H1 (cell line): ENCODE data around the gene SLC7A8. TPM values are rescaled to one million over a fixed set of nuclear protein-coding genes. Genes with fewer than 3 reads are reported as not detected.

ENCODE experiments used
- CTCF ChIA-PET: fragments of 300-600 bp; sonication (Branson Sonifier 250); formaldehyde crosslinking; loops from one replicate; lab custom pipeline; 2021; ENCODE audit not compliant: partially characterized antibody; lab: Charles Lee
- POLR2A ChIA-PET: fragments of 300-600 bp; sonication (Branson Sonifier 250); formaldehyde crosslinking; loops from one replicate; lab custom pipeline; 2021; ENCODE audit warnings: inconsistent platforms; ENCODE audit not compliant: partially characterized antibody; lab: Charles Lee
- DNase-seq, 2 experiments: peaks; one replicate each; pipeline versions ENCODE4 v3.0.0 to v3.0.0-alpha.2; 2010 to 2022; ENCODE audit warnings: low spot score in 2 of 2, low read depth in 1 of 2, mixed read lengths in 1 of 2
- FAIRE-seq: peaks from 2 replicates; lab custom pipeline; 2011; peaks lifted over from hg19 to GRCh38; lab: Jason Lieb, UNC
- H2AFZ ChIP-seq: 2 replicates; pipeline ENCODE4 v1.8.1; 2012; ENCODE audit warnings: low read length, inconsistent platforms
- H2AK5ac ChIP-seq: 2 replicates; pipeline ENCODE4 v1.6.1; 2013; ENCODE audit warnings: low read depth, low read length
- H2BK120ac ChIP-seq: replicated peaks from 2 replicates; pipeline ENCODE3; 2013; ENCODE audit warnings: low read depth, low read length, inconsistent platforms
- H2BK12ac ChIP-seq: 2 replicates; pipeline ENCODE4 v1.6.1; 2013; ENCODE audit warnings: low read depth, low read length
- H2BK15ac ChIP-seq: 2 replicates; pipeline ENCODE4 v1.6.1; 2013; ENCODE audit warnings: low read length
- H2BK20ac ChIP-seq: 2 replicates; pipeline ENCODE4 v1.6.1; 2013; ENCODE audit warnings: low read length
- H2BK5ac ChIP-seq: 2 replicates; pipeline ENCODE4 v1.6.1; 2013; ENCODE audit warnings: low read depth, low read length
- H3K14ac ChIP-seq: 2 replicates; pipeline ENCODE4 v1.6.1; 2013; ENCODE audit warnings: inconsistent platforms; ENCODE audit not compliant: insufficient read length
- H3K18ac ChIP-seq: 2 replicates; pipeline ENCODE4 v1.6.1; 2013; ENCODE audit warnings: low read length; ENCODE audit errors: extremely low read depth
- H3K23ac ChIP-seq: 2 replicates; pipeline ENCODE4 v1.6.1; 2013; ENCODE audit warnings: inconsistent platforms; ENCODE audit not compliant: insufficient read length
- H3K23me2 ChIP-seq: 2 replicates; pipeline ENCODE4 v1.6.1; 2013; ENCODE audit warnings: low read depth, low read length
- H3K27ac ChIP-seq: 2 replicates; pipeline ENCODE4 v1.6.1; 2011; ENCODE audit warnings: low read depth, low read length, inconsistent platforms
- H3K27me3 ChIP-seq, 4 experiments: replicated peaks in 1 of 4; 1 replicate in 1 of 4; 2 replicates in 3 of 4; pipeline versions ENCODE4 v1.6.1 to v1.8.1; 2011 to 2013; ENCODE audit warnings: low read length in 3 of 4, mild to moderate bottlenecking in 3 of 4, inconsistent platforms in 2 of 4, mixed read lengths in 2 of 4, moderate library complexity in 1 of 4; ENCODE audit not compliant: control insufficient read depth in 3 of 4, insufficient read depth in 3 of 4; ENCODE audit errors: extremely low read depth in 1 of 4
- H3K36me3 ChIP-seq, 4 experiments: 2 replicates each; pipeline versions ENCODE4 v1.6.1 to v1.8.1; 2011 to 2013; ENCODE audit warnings: mild to moderate bottlenecking in 4 of 4, low read length in 3 of 4, moderate library complexity in 2 of 4, control low read depth in 1 of 4, inconsistent platforms in 1 of 4; ENCODE audit not compliant: insufficient read depth in 4 of 4, control insufficient read depth in 2 of 4
- H3K4ac ChIP-seq: replicated peaks from 2 replicates; pipeline ENCODE3; 2013; ENCODE audit warnings: low read length, low read depth, mixed read lengths, inconsistent platforms; ENCODE audit not compliant: insufficient read length
- H3K4me1 ChIP-seq, 4 experiments: replicated peaks in 1 of 4; 1 replicate in 1 of 4; 2 replicates in 3 of 4; pipeline versions ENCODE4 v1.6.1 to v1.8.1; 2011 to 2013; ENCODE audit warnings: low read length in 3 of 4, inconsistent platforms in 2 of 4, mixed read lengths in 1 of 4; ENCODE audit not compliant: insufficient read depth in 4 of 4, control insufficient read depth in 3 of 4
- H3K4me2 ChIP-seq, 2 experiments: 2 replicates each; pipeline versions ENCODE4 v1.6.1 to v1.8.1; 2011 to 2013; ENCODE audit warnings: low read depth in 2 of 2, low read length in 2 of 2, control low read depth in 1 of 2, inconsistent platforms in 1 of 2, mild to moderate bottlenecking in 1 of 2; ENCODE audit not compliant: insufficient read depth in 1 of 2
- H3K4me3 ChIP-seq, 4 experiments: fragments of 200-600, 300-600 bp in 1 of 4; sonication (generic), shearing (Covaris generic), sonication (Bioruptor Twin) in 1 of 4; 2 replicates each; pipeline versions ENCODE4 v1.5.1 to v1.8.1; 2011 to 2016; ENCODE audit warnings: low read length in 4 of 4, low read depth in 3 of 4, control low read depth in 2 of 4, inconsistent platforms in 2 of 4, mild to moderate bottlenecking in 2 of 4, mixed read lengths in 1 of 4, moderate library complexity in 1 of 4; ENCODE audit not compliant: insufficient read depth in 2 of 4; ENCODE audit errors: extremely low read depth in 1 of 4
- H3K56ac ChIP-seq: replicated peaks from 2 replicates; pipeline ENCODE3; 2013; ENCODE audit warnings: low read depth, mild to moderate bottlenecking, mixed read lengths, low read length, inconsistent platforms; ENCODE audit not compliant: insufficient read length
- H3K79me1 ChIP-seq: 2 replicates; pipeline ENCODE4 v1.6.1; 2013; ENCODE audit warnings: low read depth, low read length, control low read depth
- H3K79me2 ChIP-seq, 2 experiments: 2 replicates each; pipeline versions ENCODE4 v1.6.1 to v1.8.1; 2012 to 2013; ENCODE audit warnings: low read length in 2 of 2, mild to moderate bottlenecking in 2 of 2, inconsistent platforms in 1 of 2; ENCODE audit not compliant: insufficient read depth in 2 of 2, control insufficient read depth in 1 of 2
- H3K9ac ChIP-seq, 4 experiments: replicated peaks in 1 of 4; 1 replicate in 1 of 4; 2 replicates in 3 of 4; pipeline versions ENCODE4 v1.6.1 to v1.8.1; 2011 to 2013; ENCODE audit warnings: low read depth in 3 of 4, low read length in 3 of 4, control low read depth in 2 of 4, mild to moderate bottlenecking in 2 of 4, moderate library complexity in 2 of 4, inconsistent platforms in 1 of 4; ENCODE audit errors: extremely low read depth in 1 of 4
- H3K9me3 ChIP-seq, 2 experiments: 2 replicates each; pipeline versions ENCODE4 v1.6.1 to v1.8.1; 2012 to 2013; ENCODE audit warnings: mild to moderate bottlenecking in 2 of 2, moderate library complexity in 2 of 2, control low read depth in 1 of 2, inconsistent platforms in 1 of 2, low read depth in 1 of 2, low read length in 1 of 2, mixed read lengths in 1 of 2; ENCODE audit not compliant: insufficient read depth in 2 of 2
- H4K20me1 ChIP-seq, 2 experiments: replicated peaks in 1 of 2; 2 replicates each; pipeline versions ENCODE3 to v1.8.1; 2011 to 2013; ENCODE audit warnings: inconsistent platforms in 2 of 2, low read length in 2 of 2, mild to moderate bottlenecking in 1 of 2; ENCODE audit not compliant: insufficient read depth in 2 of 2, control insufficient read depth in 1 of 2
- H4K5ac ChIP-seq: 2 replicates; pipeline ENCODE4 v1.6.1; 2013; ENCODE audit warnings: low read length, low read depth, mixed read lengths, inconsistent platforms; ENCODE audit not compliant: insufficient read length
- H4K8ac ChIP-seq: 2 replicates; pipeline ENCODE4 v1.8.0; 2013; ENCODE audit warnings: mild to moderate bottlenecking, moderate library complexity, low read length, inconsistent platforms; ENCODE audit not compliant: insufficient read depth; ENCODE audit errors: extremely low read depth
- H4K91ac ChIP-seq: replicated peaks from 2 replicates; pipeline ENCODE3; 2013; ENCODE audit warnings: low read length, mixed read lengths, inconsistent platforms; ENCODE audit not compliant: insufficient read length
- BACH1 ChIP-seq: IDR thresholded peaks from 2 replicates; pipeline ENCODE4 v1.6.1; 2012; ENCODE audit warnings: low read length, improper control_type of control experiment
- EP300 ChIP-seq, 2 experiments: IDR thresholded peaks; 1 replicate in 1 of 2; 2 replicates in 1 of 2; pipeline ENCODE4 v1.6.1; 2011 to 2012; ENCODE audit warnings: low read depth in 2 of 2, low read length in 2 of 2, mild to moderate bottlenecking in 2 of 2, borderline replicate concordance in 1 of 2, inconsistent platforms in 1 of 2, moderate library complexity in 1 of 2
- GABPA ChIP-seq: IDR thresholded peaks from 2 replicates; pipeline ENCODE4 v1.6.1; 2011; ENCODE audit warnings: mild to moderate bottlenecking, low read length, moderate library complexity, borderline replicate concordance; ENCODE audit not compliant: insufficient read depth
- KDM5A ChIP-seq: fragments of 200-600 bp; IDR thresholded peaks from 2 replicates; pipeline ENCODE4 v1.7.1; 2012; ENCODE audit warnings: mild to moderate bottlenecking, low read length, inconsistent platforms, mixed read lengths
- NRF1 ChIP-seq: IDR thresholded peaks from 2 replicates; pipeline ENCODE4 v1.6.1; 2011; ENCODE audit warnings: mild to moderate bottlenecking, low read depth, low read length, improper control_type of control experiment
- SAP30 ChIP-seq: fragments of 300-600 bp; sonication (generic); IDR thresholded peaks from 2 replicates; pipeline ENCODE4 v1.7.1; 2012; ENCODE audit warnings: low read length, moderate library complexity, mild to moderate bottlenecking, inconsistent platforms; ENCODE audit not compliant: insufficient read depth, insufficient replicate concordance
- SP4 ChIP-seq: IDR thresholded peaks from 2 replicates; pipeline ENCODE4 v1.6.1; 2012; ENCODE audit warnings: low read length, inconsistent platforms
- SUZ12 ChIP-seq: fragments of 200-600 bp; sonication (generic); IDR thresholded peaks from 2 replicates; pipeline ENCODE4 v1.6.1; 2012; ENCODE audit warnings: mild to moderate bottlenecking, inconsistent platforms, low read length, moderate library complexity, mixed read lengths
- TAF1 ChIP-seq: IDR thresholded peaks from 2 replicates; pipeline ENCODE4 v1.6.1; 2011; ENCODE audit warnings: mild to moderate bottlenecking, low read depth, low read length
- WGBS, 2 experiments: shearing (Covaris generic) in 1 of 2; methylation state at CpG; one replicate each; pipeline versions ENCODE4 v1.1.6 to v1.1.7; 2013 to 2015; ENCODE audit warnings: low lambda C conversion rate in 2 of 2, mixed read lengths in 2 of 2, inconsistent platforms in 1 of 2, low coverage in 1 of 2, missing lambda C conversion rate in 1 of 2; ENCODE audit not compliant: insufficient replicate concordance in 2 of 2, insufficient coverage in 1 of 2, insufficient read length in 1 of 2; ENCODE audit errors: extremely low coverage in 1 of 2, missing lambda C conversion rate in 1 of 2; 5-methylcytosine and 5-hydroxymethylcytosine counted together
- polyA plus RNA-seq, 7 experiments: library from polyadenylated mRNA; depleted of rRNA in 3 of 7; stranded (reverse) in 5 of 7; unstranded in 2 of 7; fragments of >200 nt in 5 of 7; fragments of 200-250 nt in 2 of 7; gene quantifications; 1 replicate in 5 of 7; 2 replicates in 1 of 7; 4 replicates in 1 of 7; pipeline versions ENCODE4 v1.2.1 to v1.2.3, GENCODE V29; 2011 to 2013; ENCODE audit warnings: missing spikeins in 2 of 7, mixed read lengths in 2 of 7
- total RNA-seq: library from RNA; stranded (reverse); fragmentation: NEBNext Ultra II Directional; extraction: Animal tissue kit (Norgen Biotek cat#: 25700); gene quantifications from 2 replicates; pipeline ENCODE4 v1.2.1, GENCODE V29; 2021
- TF ChIP-seq, protein P1 (sequence below), 3 experiments: IDR thresholded peaks; 1 replicate in 2 of 3; 2 replicates in 1 of 3; pipeline versions ENCODE4 v1.5.1 to v1.6.1; 2011; ENCODE audit warnings: low read length in 3 of 3, mild to moderate bottlenecking in 3 of 3, inconsistent platforms in 2 of 3, low read depth in 1 of 3, moderate library complexity in 1 of 3; ENCODE audit not compliant: insufficient read depth in 1 of 3; ENCODE audit errors: control extremely low read depth in 1 of 3

The SLC7A8 gene
- total and polyA plus RNA-seq, 2 of the 8 experiments (the other 6 are each of a cell fraction or from before 2014, with no cell fraction given), result 182 to 204 TPM

- Histone ChIP-seq H3K27me3 (no peaks in the 10 kb centered on the region), H3K23ac (no peak overlapping the region), H2BK5ac (no peak overlapping the region), H2BK20ac (no peak overlapping the region), H3K4me2 (no peak overlapping the region), H2BK15ac (no peak overlapping the region), H3K9me3 (no peaks in the 10 kb centered on the region; a peak in 1 of 4 replicates), H2AFZ (no peak overlapping the region), H3K79me1 (no peaks in the 10 kb centered on the region), H4K91ac (no peak overlapping the region), H3K23me2 (no peaks in the 10 kb centered on the region; the same call in 1 of the 2 replicates), H3K4me3 (no peak overlapping the region), H4K20me1 (peaks cover 1 to 12% of the 10 kb centered on the region in 2 experiments), H3K4me1 (no peaks in the 10 kb centered on the region), H3K4ac (no peak overlapping the region), H4K8ac (no peak overlapping the region), H4K5ac (no peak overlapping the region), H3K18ac (no peak overlapping the region), H3K79me2 (peaks cover 4 to 10% of the 10 kb centered on the region in 2 experiments; a peak in 1 of 4 replicates), H3K27ac (no peak overlapping the region), H3K56ac (no peak overlapping the region), H3K14ac (no peak overlapping the region), H2BK12ac (no peak overlapping the region), H2BK120ac (no peak overlapping the region), H3K36me3 (peaks cover 34 to 84% (median 67%) of the 10 kb centered on the region in 4 experiments), H2AK5ac (no peak overlapping the region), H3K9ac (no peak overlapping the region; a peak in 1 of 7 replicates)
- ChIA-PET POLR2A (interaction anchor here (0.8 to 4.6 kb wide), 7 partner anchors 11 to 72 kb away, joined by 3 to 24 read pairs (median 4); partner anchors contain the start of genes ACIN1 and C14orf119), CTCF (interaction anchor here (1.0 to 4.7 kb wide), 10 partner anchors 8 to 214 kb away, joined by 3 to 56 read pairs (median 10); partner anchors contain the start of gene RNF212B)
- FAIRE-seq (no peak), DNase-seq (no peak)
- WGBS, 2 experiments, result 87% methylated on average over 2 of the region's 2 CpGs; no CpG with 5 or more reads in 1 of the 2 experiments
- TF ChIP-seq NRF1 (no peak), TAF1 (no peak), GABPA (no peak), KDM5A (no peak), EP300 (IDR thresholded peaks at IDR 0.05; ENCODE audit: borderline replicate concordance in 1 of 2, low read depth in 2 of 2, low read length in 2 of 2) (no peak), SP4 (no peak), BACH1 (no peak), SUZ12 (no peak), SAP30 (no peak)
- TF ChIP-seq, protein P1, sequence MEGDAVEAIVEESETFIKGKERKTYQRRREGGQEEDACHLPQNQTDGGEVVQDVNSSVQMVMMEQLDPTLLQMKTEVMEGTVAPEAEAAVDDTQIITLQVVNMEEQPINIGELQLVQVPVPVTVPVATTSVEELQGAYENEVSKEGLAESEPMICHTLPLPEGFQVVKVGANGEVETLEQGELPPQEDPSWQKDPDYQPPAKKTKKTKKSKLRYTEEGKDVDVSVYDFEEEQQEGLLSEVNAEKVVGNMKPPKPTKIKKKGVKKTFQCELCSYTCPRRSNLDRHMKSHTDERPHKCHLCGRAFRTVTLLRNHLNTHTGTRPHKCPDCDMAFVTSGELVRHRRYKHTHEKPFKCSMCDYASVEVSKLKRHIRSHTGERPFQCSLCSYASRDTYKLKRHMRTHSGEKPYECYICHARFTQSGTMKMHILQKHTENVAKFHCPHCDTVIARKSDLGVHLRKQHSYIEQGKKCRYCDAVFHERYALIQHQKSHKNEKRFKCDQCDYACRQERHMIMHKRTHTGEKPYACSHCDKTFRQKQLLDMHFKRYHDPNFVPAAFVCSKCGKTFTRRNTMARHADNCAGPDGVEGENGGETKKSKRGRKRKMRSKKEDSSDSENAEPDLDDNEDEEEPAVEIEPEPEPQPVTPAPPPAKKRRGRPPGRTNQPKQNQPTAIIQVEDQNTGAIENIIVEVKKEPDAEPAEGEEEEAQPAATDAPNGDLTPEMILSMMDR (IDR thresholded peaks at IDR 0.05; ENCODE audit: control extremely low read depth in 1 of 3, insufficient read depth in 1 of 3, low read depth in 1 of 3, low read length in 3 of 3), result no peak
Measured at GRCh38 chr14:23078692-23079116, 104.8 kb downstream of the SLC7A8 start.
